ENCODE measurements around the gene TNRC6C. TPM values are rescaled to one million over a fixed set of nuclear protein-coding genes. Genes with fewer than 3 reads are reported as not detected.

TNRC6C gene
- polyA plus RNA-seq, 1 donor (not counting 4 experiments of a cell fraction or from before 2014, with no cell fraction given), result 0.34 TPM

DNA sequence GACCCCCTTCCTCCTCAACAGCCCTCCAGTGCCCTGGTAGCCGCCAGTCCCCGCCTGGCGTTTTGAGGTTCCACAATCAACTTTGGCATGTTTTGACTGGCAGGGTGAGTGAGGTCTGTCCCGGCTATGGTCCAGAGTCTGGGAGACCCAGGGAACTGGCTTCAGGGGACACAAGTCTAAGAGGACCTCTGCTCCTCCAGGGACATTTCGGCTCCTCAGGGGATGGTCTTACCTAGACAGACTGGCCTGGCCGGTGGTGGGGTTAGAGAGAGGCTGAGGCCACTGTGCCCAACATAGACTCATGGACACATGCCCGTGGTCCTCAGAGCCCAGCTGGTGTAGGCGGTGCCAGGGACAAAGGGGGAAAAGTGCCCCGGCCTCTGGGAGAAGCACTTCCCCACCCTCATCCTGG is 174.3 kb downstream of the TNRC6C start:
- TF ChIP-seq, protein P1, sequence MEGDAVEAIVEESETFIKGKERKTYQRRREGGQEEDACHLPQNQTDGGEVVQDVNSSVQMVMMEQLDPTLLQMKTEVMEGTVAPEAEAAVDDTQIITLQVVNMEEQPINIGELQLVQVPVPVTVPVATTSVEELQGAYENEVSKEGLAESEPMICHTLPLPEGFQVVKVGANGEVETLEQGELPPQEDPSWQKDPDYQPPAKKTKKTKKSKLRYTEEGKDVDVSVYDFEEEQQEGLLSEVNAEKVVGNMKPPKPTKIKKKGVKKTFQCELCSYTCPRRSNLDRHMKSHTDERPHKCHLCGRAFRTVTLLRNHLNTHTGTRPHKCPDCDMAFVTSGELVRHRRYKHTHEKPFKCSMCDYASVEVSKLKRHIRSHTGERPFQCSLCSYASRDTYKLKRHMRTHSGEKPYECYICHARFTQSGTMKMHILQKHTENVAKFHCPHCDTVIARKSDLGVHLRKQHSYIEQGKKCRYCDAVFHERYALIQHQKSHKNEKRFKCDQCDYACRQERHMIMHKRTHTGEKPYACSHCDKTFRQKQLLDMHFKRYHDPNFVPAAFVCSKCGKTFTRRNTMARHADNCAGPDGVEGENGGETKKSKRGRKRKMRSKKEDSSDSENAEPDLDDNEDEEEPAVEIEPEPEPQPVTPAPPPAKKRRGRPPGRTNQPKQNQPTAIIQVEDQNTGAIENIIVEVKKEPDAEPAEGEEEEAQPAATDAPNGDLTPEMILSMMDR (optimal IDR thresholded peaks at IDR 0.05 in 1 of 3, IDR thresholded peaks at IDR 0.05 in 1 of 3, conservative IDR thresholded peaks at IDR 0.05 in 1 of 3; ENCODE audit: extremely low read depth in 1 of 3, insufficient read depth in 2 of 3, low read length in 3 of 3), result no peak
- no peak for TF ChIP-seq EZH2 (IDR thresholded peaks at IDR 0.05; ENCODE audit: low read length)
- Histone ChIP-seq H3K27ac (ENCODE audit: control insufficient read depth, insufficient read depth, low read length) (no peak overlapping the region), H3K27me3 (ENCODE audit: control insufficient read depth, extremely low read depth, insufficient read depth, low read length) (peaks cover 31% of the 10 kb centered on the region), H3K9me3 (ENCODE audit: control insufficient read depth, low read depth, low read length) (no peaks in the 10 kb centered on the region), H3K79me2 (ENCODE audit: control insufficient read depth, insufficient read depth, low read length) (no peaks in the 10 kb centered on the region), H3K9ac (ENCODE audit: control insufficient read depth, extremely low read depth, insufficient read depth, low read length) (no peak overlapping the region), H4K20me1 (ENCODE audit: control insufficient read depth, extremely low read depth, insufficient read depth, low read length) (no peaks in the 10 kb centered on the region), H2AFZ (ENCODE audit: control insufficient read depth, low read length) (peak overlapping the region; percentile 15), H3K9me1 (ENCODE audit: control insufficient read depth, extremely low read depth, insufficient read depth, low read length) (peaks cover 4% of the 10 kb centered on the region), H3K4me1 (ENCODE audit: control insufficient read depth, extremely low read depth, insufficient read depth, low read length) (peaks cover 10% of the 10 kb centered on the region), H3K36me3 (ENCODE audit: control insufficient read depth in 2 of 2, extremely low read depth in 1 of 2, insufficient read depth in 2 of 2, low read length in 2 of 2) (no peaks in the 10 kb centered on the region), H3K4me2 (ENCODE audit: control insufficient read depth, extremely low read depth, insufficient read depth, low read depth, low read length) (peak overlapping the region; percentile 54), H3K4me3 (ENCODE audit: control insufficient read depth in 2 of 3, extremely low read depth in 1 of 3, insufficient read depth in 2 of 3, low read depth in 1 of 3, low read length in 3 of 3) (no peak overlapping the region)
- no peak for FAIRE-seq
- DNase-seq (ENCODE audit: low read depth, low spot score), result no peak
- dilution Hi-C loops (cut with MboI; ENCODE audit: extremely low pct_ligation_motif_present, low sequenced_read_pairs), result no loop called here

DNA sequence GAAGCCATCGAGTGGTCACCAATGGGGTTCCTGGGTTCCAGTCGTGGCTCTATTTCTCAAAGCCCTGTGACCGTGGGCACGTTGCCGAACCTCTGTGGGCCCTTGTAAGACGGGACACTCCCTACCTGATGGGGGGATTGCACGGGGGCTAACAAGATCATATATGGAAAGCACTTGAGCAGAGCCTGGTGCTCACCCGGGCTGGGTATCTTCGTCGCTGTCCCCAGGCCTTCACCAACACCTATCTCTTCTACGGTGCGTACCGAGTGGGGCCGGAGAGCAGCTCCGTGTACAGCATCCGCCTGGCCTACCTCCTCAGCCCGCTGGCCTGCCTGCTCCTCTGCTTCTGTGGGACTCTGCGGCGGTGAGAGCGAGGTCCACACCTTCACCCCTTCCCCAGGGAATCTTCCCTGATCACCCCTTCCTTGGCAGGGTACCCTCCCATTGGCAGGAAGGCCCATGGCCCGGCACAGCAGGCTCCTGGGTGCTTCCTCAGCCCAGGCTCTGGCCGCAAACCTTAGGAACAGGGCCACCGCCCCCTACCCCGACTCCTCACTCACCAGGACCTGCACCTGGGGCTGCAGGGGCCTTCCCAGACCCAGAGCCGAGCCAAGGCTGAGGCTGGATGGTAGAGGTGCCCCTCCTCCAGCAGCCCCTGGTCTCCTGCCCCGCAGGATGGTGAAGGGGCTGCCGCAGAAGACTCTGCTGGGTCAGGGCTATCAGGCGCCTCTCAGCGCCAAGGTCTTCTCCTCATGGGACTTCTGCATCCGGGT is 174.9 kb downstream of the TNRC6C start:
- dilution Hi-C loops (cut with MboI; ENCODE audit: extremely low pct_ligation_motif_present, low sequenced_read_pairs), result no loop called here
- Histone ChIP-seq H4K20me1 (ENCODE audit: control insufficient read depth, extremely low read depth, insufficient read depth, low read length) (no peaks in the 10 kb centered on the region), H2AFZ (ENCODE audit: control insufficient read depth, low read length) (no peak overlapping the region), H3K4me2 (ENCODE audit: control insufficient read depth, extremely low read depth, insufficient read depth, low read depth, low read length) (no peak overlapping the region), H3K9me3 (ENCODE audit: control insufficient read depth, low read depth, low read length) (no peaks in the 10 kb centered on the region), H3K36me3 (ENCODE audit: control insufficient read depth in 2 of 2, extremely low read depth in 1 of 2, insufficient read depth in 2 of 2, low read length in 2 of 2) (no peaks in the 10 kb centered on the region), H3K9ac (ENCODE audit: control insufficient read depth, extremely low read depth, insufficient read depth, low read length) (no peak overlapping the region), H3K27ac (ENCODE audit: control insufficient read depth, insufficient read depth, low read length) (no peak overlapping the region), H3K4me1 (ENCODE audit: control insufficient read depth, extremely low read depth, insufficient read depth, low read length) (peaks cover 10% of the 10 kb centered on the region), H3K27me3 (ENCODE audit: control insufficient read depth, extremely low read depth, insufficient read depth, low read length) (peaks cover 31% of the 10 kb centered on the region), H3K79me2 (ENCODE audit: control insufficient read depth, insufficient read depth, low read length) (no peaks in the 10 kb centered on the region), H3K9me1 (ENCODE audit: control insufficient read depth, extremely low read depth, insufficient read depth, low read length) (peaks cover 4% of the 10 kb centered on the region), H3K4me3 (ENCODE audit: control insufficient read depth in 2 of 3, extremely low read depth in 1 of 3, insufficient read depth in 2 of 3, low read depth in 1 of 3, low read length in 3 of 3) (no peak overlapping the region)
- TF ChIP-seq, protein P1 (optimal IDR thresholded peaks at IDR 0.05 in 1 of 3, IDR thresholded peaks at IDR 0.05 in 1 of 3, conservative IDR thresholded peaks at IDR 0.05 in 1 of 3; ENCODE audit: extremely low read depth in 1 of 3, insufficient read depth in 2 of 3, low read length in 3 of 3), result no peak
- TF ChIP-seq EZH2 (IDR thresholded peaks at IDR 0.05; ENCODE audit: low read length), result no peak
- FAIRE-seq, result no peak
- no peak for DNase-seq (ENCODE audit: low read depth, low spot score)

Data from keratinocyte (primary cell).